H1 (cell line): ENCODE measurements around the gene PRRT2. TPM values are rescaled to one million over a fixed set of nuclear protein-coding genes. Genes with fewer than 3 reads are reported as not detected.

ENCODE experiments used
- CTCF ChIA-PET: fragments of 300-600 bp; sonication (Branson Sonifier 250); formaldehyde crosslinking; loops from one replicate; lab custom pipeline; 2021; ENCODE audit not compliant: partially characterized antibody; lab: Charles Lee
- POLR2A ChIA-PET: fragments of 300-600 bp; sonication (Branson Sonifier 250); formaldehyde crosslinking; loops from one replicate; lab custom pipeline; 2021; ENCODE audit warnings: inconsistent platforms; ENCODE audit not compliant: partially characterized antibody; lab: Charles Lee
- DNase-seq, 2 experiments: peaks; one replicate each; pipeline versions ENCODE4 v3.0.0 to v3.0.0-alpha.2; 2010 to 2022; ENCODE audit warnings: low spot score in 2 of 2, low read depth in 1 of 2, mixed read lengths in 1 of 2
- FAIRE-seq: peaks from 2 replicates; lab custom pipeline; 2011; peaks lifted over from hg19 to GRCh38; lab: Jason Lieb, UNC
- H2AFZ ChIP-seq: 2 replicates; pipeline ENCODE4 v1.8.1; 2012; ENCODE audit warnings: low read length, inconsistent platforms
- H2AK5ac ChIP-seq: 2 replicates; pipeline ENCODE4 v1.6.1; 2013; ENCODE audit warnings: low read depth, low read length
- H2BK120ac ChIP-seq: replicated peaks from 2 replicates; pipeline ENCODE3; 2013; ENCODE audit warnings: low read depth, low read length, inconsistent platforms
- H2BK12ac ChIP-seq: 2 replicates; pipeline ENCODE4 v1.6.1; 2013; ENCODE audit warnings: low read depth, low read length
- H2BK15ac ChIP-seq: 2 replicates; pipeline ENCODE4 v1.6.1; 2013; ENCODE audit warnings: low read length
- H2BK20ac ChIP-seq: 2 replicates; pipeline ENCODE4 v1.6.1; 2013; ENCODE audit warnings: low read length
- H2BK5ac ChIP-seq: 2 replicates; pipeline ENCODE4 v1.6.1; 2013; ENCODE audit warnings: low read depth, low read length
- H3K14ac ChIP-seq: 2 replicates; pipeline ENCODE4 v1.6.1; 2013; ENCODE audit warnings: inconsistent platforms; ENCODE audit not compliant: insufficient read length
- H3K18ac ChIP-seq: 2 replicates; pipeline ENCODE4 v1.6.1; 2013; ENCODE audit warnings: low read length; ENCODE audit errors: extremely low read depth
- H3K23ac ChIP-seq: 2 replicates; pipeline ENCODE4 v1.6.1; 2013; ENCODE audit warnings: inconsistent platforms; ENCODE audit not compliant: insufficient read length
- H3K23me2 ChIP-seq: 2 replicates; pipeline ENCODE4 v1.6.1; 2013; ENCODE audit warnings: low read depth, low read length
- H3K27ac ChIP-seq: 2 replicates; pipeline ENCODE4 v1.6.1; 2011; ENCODE audit warnings: low read depth, low read length, inconsistent platforms
- H3K27me3 ChIP-seq, 4 experiments: replicated peaks in 1 of 4; 1 replicate in 1 of 4; 2 replicates in 3 of 4; pipeline versions ENCODE4 v1.6.1 to v1.8.1; 2011 to 2013; ENCODE audit warnings: low read length in 3 of 4, mild to moderate bottlenecking in 3 of 4, inconsistent platforms in 2 of 4, mixed read lengths in 2 of 4, moderate library complexity in 1 of 4; ENCODE audit not compliant: control insufficient read depth in 3 of 4, insufficient read depth in 3 of 4; ENCODE audit errors: extremely low read depth in 1 of 4
- H3K36me3 ChIP-seq, 4 experiments: 2 replicates each; pipeline versions ENCODE4 v1.6.1 to v1.8.1; 2011 to 2013; ENCODE audit warnings: mild to moderate bottlenecking in 4 of 4, low read length in 3 of 4, moderate library complexity in 2 of 4, control low read depth in 1 of 4, inconsistent platforms in 1 of 4; ENCODE audit not compliant: insufficient read depth in 4 of 4, control insufficient read depth in 2 of 4
- H3K4ac ChIP-seq: replicated peaks from 2 replicates; pipeline ENCODE3; 2013; ENCODE audit warnings: low read length, low read depth, mixed read lengths, inconsistent platforms; ENCODE audit not compliant: insufficient read length
- H3K4me1 ChIP-seq, 4 experiments: replicated peaks in 1 of 4; 1 replicate in 1 of 4; 2 replicates in 3 of 4; pipeline versions ENCODE4 v1.6.1 to v1.8.1; 2011 to 2013; ENCODE audit warnings: low read length in 3 of 4, inconsistent platforms in 2 of 4, mixed read lengths in 1 of 4; ENCODE audit not compliant: insufficient read depth in 4 of 4, control insufficient read depth in 3 of 4
- H3K4me2 ChIP-seq, 2 experiments: 2 replicates each; pipeline versions ENCODE4 v1.6.1 to v1.8.1; 2011 to 2013; ENCODE audit warnings: low read depth in 2 of 2, low read length in 2 of 2, control low read depth in 1 of 2, inconsistent platforms in 1 of 2, mild to moderate bottlenecking in 1 of 2; ENCODE audit not compliant: insufficient read depth in 1 of 2
- H3K4me3 ChIP-seq, 4 experiments: fragments of 200-600, 300-600 bp in 1 of 4; sonication (generic), shearing (Covaris generic), sonication (Bioruptor Twin) in 1 of 4; 2 replicates each; pipeline versions ENCODE4 v1.5.1 to v1.8.1; 2011 to 2016; ENCODE audit warnings: low read length in 4 of 4, low read depth in 3 of 4, control low read depth in 2 of 4, inconsistent platforms in 2 of 4, mild to moderate bottlenecking in 2 of 4, mixed read lengths in 1 of 4, moderate library complexity in 1 of 4; ENCODE audit not compliant: insufficient read depth in 2 of 4; ENCODE audit errors: extremely low read depth in 1 of 4
- H3K56ac ChIP-seq: replicated peaks from 2 replicates; pipeline ENCODE3; 2013; ENCODE audit warnings: low read depth, mild to moderate bottlenecking, mixed read lengths, low read length, inconsistent platforms; ENCODE audit not compliant: insufficient read length
- H3K79me1 ChIP-seq: 2 replicates; pipeline ENCODE4 v1.6.1; 2013; ENCODE audit warnings: low read depth, low read length, control low read depth
- H3K79me2 ChIP-seq, 2 experiments: 2 replicates each; pipeline versions ENCODE4 v1.6.1 to v1.8.1; 2012 to 2013; ENCODE audit warnings: low read length in 2 of 2, mild to moderate bottlenecking in 2 of 2, inconsistent platforms in 1 of 2; ENCODE audit not compliant: insufficient read depth in 2 of 2, control insufficient read depth in 1 of 2
- H3K9ac ChIP-seq, 4 experiments: replicated peaks in 1 of 4; 1 replicate in 1 of 4; 2 replicates in 3 of 4; pipeline versions ENCODE4 v1.6.1 to v1.8.1; 2011 to 2013; ENCODE audit warnings: low read depth in 3 of 4, low read length in 3 of 4, control low read depth in 2 of 4, mild to moderate bottlenecking in 2 of 4, moderate library complexity in 2 of 4, inconsistent platforms in 1 of 4; ENCODE audit errors: extremely low read depth in 1 of 4
- H3K9me3 ChIP-seq, 2 experiments: 2 replicates each; pipeline versions ENCODE4 v1.6.1 to v1.8.1; 2012 to 2013; ENCODE audit warnings: mild to moderate bottlenecking in 2 of 2, moderate library complexity in 2 of 2, control low read depth in 1 of 2, inconsistent platforms in 1 of 2, low read depth in 1 of 2, low read length in 1 of 2, mixed read lengths in 1 of 2; ENCODE audit not compliant: insufficient read depth in 2 of 2
- H4K20me1 ChIP-seq, 2 experiments: replicated peaks in 1 of 2; 2 replicates each; pipeline versions ENCODE3 to v1.8.1; 2011 to 2013; ENCODE audit warnings: inconsistent platforms in 2 of 2, low read length in 2 of 2, mild to moderate bottlenecking in 1 of 2; ENCODE audit not compliant: insufficient read depth in 2 of 2, control insufficient read depth in 1 of 2
- H4K5ac ChIP-seq: 2 replicates; pipeline ENCODE4 v1.6.1; 2013; ENCODE audit warnings: low read length, low read depth, mixed read lengths, inconsistent platforms; ENCODE audit not compliant: insufficient read length
- H4K8ac ChIP-seq: 2 replicates; pipeline ENCODE4 v1.8.0; 2013; ENCODE audit warnings: mild to moderate bottlenecking, moderate library complexity, low read length, inconsistent platforms; ENCODE audit not compliant: insufficient read depth; ENCODE audit errors: extremely low read depth
- H4K91ac ChIP-seq: replicated peaks from 2 replicates; pipeline ENCODE3; 2013; ENCODE audit warnings: low read length, mixed read lengths, inconsistent platforms; ENCODE audit not compliant: insufficient read length
- BCL11A ChIP-seq, 2 experiments: IDR thresholded peaks; one replicate each; pipeline ENCODE4 v1.6.1; 2011; ENCODE audit warnings: low read depth in 2 of 2, low read length in 2 of 2, mild to moderate bottlenecking in 2 of 2
- CBX5 ChIP-seq: fragments of 300-800, 300-1000 bp; sonication (generic); IDR thresholded peaks from 2 replicates; pipeline ENCODE4 v1.7.1; 2016; ENCODE audit warnings: antibody characterized with exemption, low read length, low read depth
- GABPA ChIP-seq: IDR thresholded peaks from 2 replicates; pipeline ENCODE4 v1.6.1; 2011; ENCODE audit warnings: mild to moderate bottlenecking, low read length, moderate library complexity, borderline replicate concordance; ENCODE audit not compliant: insufficient read depth
- JUND ChIP-seq: IDR thresholded peaks from 2 replicates; pipeline ENCODE4 v1.6.1; 2011; ENCODE audit warnings: mild to moderate bottlenecking, improper control_type of control experiment, low read length
- KDM4A ChIP-seq: IDR thresholded peaks from one replicate; pipeline ENCODE4 v1.7.1; 2012; ENCODE audit warnings: low read depth, mild to moderate bottlenecking, moderate library complexity, low read length, inconsistent platforms; ENCODE audit not compliant: severe bottlenecking
- WGBS, 2 experiments: shearing (Covaris generic) in 1 of 2; methylation state at CpG; one replicate each; pipeline versions ENCODE4 v1.1.6 to v1.1.7; 2013 to 2015; ENCODE audit warnings: low lambda C conversion rate in 2 of 2, mixed read lengths in 2 of 2, inconsistent platforms in 1 of 2, low coverage in 1 of 2, missing lambda C conversion rate in 1 of 2; ENCODE audit not compliant: insufficient replicate concordance in 2 of 2, insufficient coverage in 1 of 2, insufficient read length in 1 of 2; ENCODE audit errors: extremely low coverage in 1 of 2, missing lambda C conversion rate in 1 of 2; 5-methylcytosine and 5-hydroxymethylcytosine counted together
- polyA plus RNA-seq, 7 experiments: library from polyadenylated mRNA; depleted of rRNA in 3 of 7; stranded (reverse) in 5 of 7; unstranded in 2 of 7; fragments of >200 nt in 5 of 7; fragments of 200-250 nt in 2 of 7; gene quantifications; 1 replicate in 5 of 7; 2 replicates in 1 of 7; 4 replicates in 1 of 7; pipeline versions ENCODE4 v1.2.1 to v1.2.3, GENCODE V29; 2011 to 2013; ENCODE audit warnings: missing spikeins in 2 of 7, mixed read lengths in 2 of 7
- total RNA-seq: library from RNA; stranded (reverse); fragmentation: NEBNext Ultra II Directional; extraction: Animal tissue kit (Norgen Biotek cat#: 25700); gene quantifications from 2 replicates; pipeline ENCODE4 v1.2.1, GENCODE V29; 2021

The PRRT2 gene
- total and polyA plus RNA-seq, 2 of the 8 experiments (the other 6 are each of a cell fraction or from before 2014, with no cell fraction given), result 12.8 to 32.6 TPM

GRCh38 chr16:29814592-29814991 lies 2.6 kb downstream of the PRRT2 start:
- Histone ChIP-seq H3K23ac (no peak overlapping the region), H2BK20ac (peak overlapping the region; percentile 80; the same call in 1 of the 2 replicates), H3K27ac (no peak overlapping the region), H3K56ac (no peak overlapping the region), H4K8ac (no peak overlapping the region), H3K4me3 (peak overlapping the region; percentile 59 to 91 (median 83); a peak in 7 of 8 replicates), H3K9me3 (no peaks in the 10 kb centered on the region), H4K5ac (no peak overlapping the region), H3K4me1 (peaks cover 0 to 45% (median 31%) of the 10 kb centered on the region in 4 experiments; a peak in 6 of 7 replicates), H3K4me2 (peak overlapping the region; percentile 91 to 92), H3K9ac (peak overlapping the region in 1 of 4 experiments; percentile 39; a peak in 3 of 7 replicates), H3K14ac (no peak overlapping the region), H2BK15ac (peak overlapping the region; percentile 82; the same call in 1 of the 2 replicates), H2AFZ (no peak overlapping the region), H2AK5ac (peak overlapping the region; percentile 40; the same call in 1 of the 2 replicates), H2BK12ac (peak overlapping the region; percentile 92; the same call in 1 of the 2 replicates), H3K79me2 (peaks cover 0 to 26% of the 10 kb centered on the region in 2 experiments; a peak in 1 of 4 replicates), H4K20me1 (peaks cover 5 to 8% of the 10 kb centered on the region in 2 experiments), H2BK5ac (peak overlapping the region; percentile 89; the same call in 1 of the 2 replicates), H3K23me2 (peaks cover 27% of the 10 kb centered on the region), H3K4ac (no peak overlapping the region), H3K36me3 (peaks cover 6 to 26% (median 16%) of the 10 kb centered on the region in 4 experiments), H3K79me1 (no peaks in the 10 kb centered on the region; the same call in none of the 2 replicates), H3K18ac (peak overlapping the region; percentile 71), H3K27me3 (no peaks in the 10 kb centered on the region), H4K91ac (peak overlapping the region; percentile 54), H2BK120ac (no peak overlapping the region)
- DNase-seq (no peak), FAIRE-seq (no peak)
- TF ChIP-seq KDM4A (peak; percentile 5), GABPA (no peak), BCL11A (IDR thresholded peaks at IDR 0.05; ENCODE audit: low read depth in 2 of 2, low read length in 2 of 2) (no peak), CBX5 (no peak), JUND (no peak)
- CTCF ChIA-PET, result interaction anchor here (0.6 to 17.5 kb wide), 5 partner anchors 25 to 63 kb away, joined by 3 to 212 read pairs (median 3); no protein-coding TSS in a partner anchor
- WGBS, 2 experiments, result 64% methylated on average over 3 of the region's 5 CpGs; no CpG with 5 or more reads in 1 of the 2 experiments
- POLR2A ChIA-PET, result interaction anchor here (0.9 to 16.6 kb wide), 9 partner anchors 7 to 217 kb away, joined by 3 to 167 read pairs (median 4); partner anchors contain the start of genes CDIPT, HIRIP3, MAZ and TLCD3B
